HEK293 (cell line): Measurements from ENCODE around the gene HS3ST3A1.
"Not testable (repeated sequence)": the region's sequence is repeated elsewhere in the genome, so short reads cannot be mapped to it uniquely, and the experiment has no call there.

Experiments used
- RBAK ChIP-seq: fragments of 450-650 bp; formaldehyde crosslinking; IDR thresholded peaks from 2 replicates; pipeline ENCODE4 v1.5.1; 2016; ENCODE audit warnings: missing biosample characterization, missing genetic modification characterization
- ZFP37 ChIP-seq: fragments of 450-650 bp; formaldehyde crosslinking; IDR thresholded peaks from 2 replicates; pipeline ENCODE4 v1.5.1; 2016; ENCODE audit warnings: missing biosample characterization, missing genetic modification characterization

GRCh38 chr17:13496553-13497056 lies 105.1 kb downstream of the HS3ST3A1 start:
- TF ChIP-seq ZFP37 (tag by site-specific recombination); RBAK: not testable (repeated sequence)
